IMR-90 (cell line): ENCODE data around the gene TBX3. TPM values are rescaled to one million over a fixed set of nuclear protein-coding genes. Genes with fewer than 3 reads are reported as not detected.

Experiments
- ATAC-seq: fragments of 200-7000 bp; cut with Tn5 transposase; 2 replicates; pipeline ENCODE4 v1.9.1; 2020; ENCODE audit warnings: low read depth, mild to moderate bottlenecking, moderate library complexity
- BruUV-seq: library from RNA; stranded (reverse); fragments of 400-500 nt; replicated peaks from 2 replicates; lab custom pipeline; 2021; lab: Mats Ljungman, UMichigan
- CTCF ChIA-PET: fragments of 300-600 bp; formaldehyde crosslinking; extraction: SDS; loops from one replicate; lab custom pipeline; 2021; ENCODE audit warnings: antibody characterized with exemption; lab: Yijun Ruan, JAX
- POLR2A ChIA-PET: fragments of 300-600 bp; sonication (Branson Sonifier 250); formaldehyde crosslinking; loops from one replicate; lab custom pipeline; 2022; ENCODE audit warnings: antibody characterized with exemption; ENCODE audit not compliant: unreplicated experiment; lab: Charles Lee
- DNase-seq: peaks from one replicate; pipeline ENCODE4 v3.0.0; 2013
- H2AFZ ChIP-seq: replicated peaks from 2 replicates; pipeline ENCODE3; 2013; ENCODE audit warnings: low read length, mild to moderate bottlenecking; ENCODE audit not compliant: poor library complexity
- H2AK5ac ChIP-seq: 2 replicates; pipeline ENCODE4 v1.6.1; 2013; ENCODE audit warnings: low read depth, low read length, inconsistent platforms
- H2AK9ac ChIP-seq: replicated peaks from 2 replicates; pipeline ENCODE3; 2013; ENCODE audit warnings: mild to moderate bottlenecking, low read depth, low read length, moderate library complexity; ENCODE audit not compliant: poor library complexity
- H2BK120ac ChIP-seq: 2 replicates; pipeline ENCODE4 v1.6.1; 2013; ENCODE audit warnings: low read depth, low read length, inconsistent platforms
- H2BK15ac ChIP-seq: 3 replicates; pipeline ENCODE4 v1.6.1; 2013; ENCODE audit warnings: low read depth, low read length, inconsistent platforms
- H2BK20ac ChIP-seq: 2 replicates; pipeline ENCODE4 v1.6.1; 2013; ENCODE audit warnings: low read depth, mild to moderate bottlenecking, inconsistent platforms, low read length, moderate library complexity
- H2BK5ac ChIP-seq: 2 replicates; pipeline ENCODE4 v1.6.1; 2013; ENCODE audit warnings: mild to moderate bottlenecking, low read depth, low read length, inconsistent platforms; ENCODE audit not compliant: poor library complexity, severe bottlenecking
- H3K14ac ChIP-seq: replicated peaks from 2 replicates; pipeline ENCODE4 v1.6.1; 2013; ENCODE audit warnings: low read depth, low read length, inconsistent platforms
- H3K18ac ChIP-seq: 2 replicates; pipeline ENCODE4 v1.6.1; 2013; ENCODE audit warnings: low read depth, low read length, control low read depth
- H3K23ac ChIP-seq: 2 replicates; pipeline ENCODE4 v1.6.1; 2013; ENCODE audit warnings: low read depth, low read length, inconsistent platforms
- H3K27ac ChIP-seq: 2 replicates; pipeline ENCODE4 v1.5.1; 2013; ENCODE audit warnings: mild to moderate bottlenecking, control low read depth, low read length; ENCODE audit not compliant: insufficient read depth
- H3K27me3 ChIP-seq: 2 replicates; pipeline ENCODE4 v1.6.1; 2013; ENCODE audit warnings: low read length; ENCODE audit not compliant: control insufficient read depth, insufficient read depth
- H3K36me3 ChIP-seq: 2 replicates; pipeline ENCODE4 v1.6.1; 2013; ENCODE audit warnings: low read length, mixed read lengths; ENCODE audit not compliant: control insufficient read depth, insufficient read depth
- H3K4ac ChIP-seq: 2 replicates; pipeline ENCODE4 v1.6.1; 2013; ENCODE audit warnings: low read depth, low read length, inconsistent platforms
- H3K4me1 ChIP-seq: 2 replicates; pipeline ENCODE4 v1.6.1; 2013; ENCODE audit warnings: low read length, mixed read lengths; ENCODE audit not compliant: control insufficient read depth, insufficient read depth
- H3K4me2 ChIP-seq: 2 replicates; pipeline ENCODE4 v1.6.1; 2013; ENCODE audit warnings: low read depth, mild to moderate bottlenecking, control low read depth, low read length, moderate library complexity
- H3K4me3 ChIP-seq: 2 replicates; pipeline ENCODE4 v1.5.1; 2013; ENCODE audit warnings: low read depth, mild to moderate bottlenecking, control low read depth, low read length, moderate library complexity; ENCODE audit not compliant: insufficient read depth
- H3K56ac ChIP-seq: 2 replicates; pipeline ENCODE4 v1.6.1; 2013; ENCODE audit warnings: low read length, inconsistent platforms; ENCODE audit not compliant: insufficient read depth; ENCODE audit errors: extremely low read depth
- H3K79me1 ChIP-seq, 2 experiments: 2 replicates each; pipeline ENCODE4 v1.6.1; 2013; ENCODE audit warnings: low read length in 2 of 2, inconsistent platforms in 1 of 2, low read depth in 1 of 2
- H3K9ac ChIP-seq: 2 replicates; pipeline ENCODE4 v1.6.1; 2013; ENCODE audit warnings: low read depth, low read length, control low read depth
- H3K9me1 ChIP-seq: 2 replicates; pipeline ENCODE4 v1.6.1; 2013; ENCODE audit warnings: low read length, inconsistent platforms; ENCODE audit not compliant: insufficient read depth
- H3K9me3 ChIP-seq: 2 replicates; pipeline ENCODE4 v1.6.1; 2013; ENCODE audit warnings: low read length; ENCODE audit not compliant: control insufficient read depth, insufficient read depth
- H4K20me1 ChIP-seq: 2 replicates; pipeline ENCODE4 v1.6.1; 2013; ENCODE audit warnings: low read length, inconsistent platforms; ENCODE audit not compliant: insufficient read depth
- H4K5ac ChIP-seq: 2 replicates; pipeline ENCODE4 v1.6.1; 2013; ENCODE audit warnings: mild to moderate bottlenecking, low read depth, low read length, control low read depth
- H4K8ac ChIP-seq, 2 experiments: 2 replicates each; pipeline ENCODE4 v1.6.1; 2013; ENCODE audit warnings: low read depth in 2 of 2, low read length in 2 of 2, control low read depth in 1 of 2, inconsistent platforms in 1 of 2
- H4K91ac ChIP-seq: 2 replicates; pipeline ENCODE4 v1.6.1; 2013; ENCODE audit warnings: low read depth, low read length, inconsistent platforms; ENCODE audit not compliant: insufficient read depth
- BHLHE40 ChIP-seq: fragments of 150-350 bp; IDR thresholded peaks from 2 replicates; pipeline ENCODE4 v1.6.1; 2016; ENCODE audit warnings: mild to moderate bottlenecking, low read depth, low read length
- CEBPB ChIP-seq: IDR thresholded peaks from 2 replicates; pipeline ENCODE4 v1.6.1; 2012; ENCODE audit warnings: low read depth, low read length, improper control_type of control experiment
- CHD1 ChIP-seq: IDR thresholded peaks from 2 replicates; pipeline ENCODE4 v1.6.1; 2012; ENCODE audit warnings: low read depth, low read length, improper control_type of control experiment
- ELK1 ChIP-seq: fragments of 150-350 bp; IDR thresholded peaks from 2 replicates; pipeline ENCODE4 v1.6.1; 2016; ENCODE audit warnings: low read depth, mild to moderate bottlenecking, low read length, moderate library complexity, borderline replicate concordance
- FOS ChIP-seq: fragments of 150-350 bp; IDR thresholded peaks from 2 replicates; pipeline ENCODE4 v1.6.1; 2016; ENCODE audit warnings: low read depth, low read length
- MAFK ChIP-seq: IDR thresholded peaks from 2 replicates; pipeline ENCODE4 v1.6.1; 2012; ENCODE audit warnings: low read depth, low read length, improper control_type of control experiment
- MAZ ChIP-seq: IDR thresholded peaks from 2 replicates; pipeline ENCODE4 v1.6.1; 2012; ENCODE audit warnings: low read depth, mild to moderate bottlenecking, low read length, improper control_type of control experiment, moderate library complexity, borderline replicate concordance
- MXI1 ChIP-seq: IDR thresholded peaks from 2 replicates; pipeline ENCODE4 v1.6.1; 2012; ENCODE audit warnings: low read depth, mild to moderate bottlenecking, low read length, moderate library complexity, borderline replicate concordance
- NFE2L2 ChIP-seq: fragments of 150-350 bp; IDR thresholded peaks from 2 replicates; pipeline ENCODE4 v1.6.1; 2016; ENCODE audit warnings: low read depth, mild to moderate bottlenecking, low read length
- POLR2A ChIP-seq: IDR thresholded peaks from 2 replicates; pipeline ENCODE4 v1.6.1; 2012; ENCODE audit warnings: mild to moderate bottlenecking, low read depth, low read length
- RCOR1 ChIP-seq: IDR thresholded peaks from 2 replicates; pipeline ENCODE4 v1.6.1; 2012; ENCODE audit warnings: mild to moderate bottlenecking, low read length, improper control_type of control experiment; ENCODE audit not compliant: insufficient replicate concordance
- RFX5 ChIP-seq: IDR thresholded peaks from 2 replicates; pipeline ENCODE4 v1.8.0; 2012; ENCODE audit warnings: low read depth, mild to moderate bottlenecking, low read length, moderate library complexity
- SMC3 ChIP-seq: fragments of 150-350 bp; IDR thresholded peaks from 2 replicates; pipeline ENCODE4 v1.6.1; 2016; ENCODE audit warnings: low read depth, mild to moderate bottlenecking, antibody characterized with exemption, low read length, moderate library complexity
- USF2 ChIP-seq: fragments of 150-350 bp; IDR thresholded peaks from 2 replicates; pipeline ENCODE4 v1.6.1; 2017; ENCODE audit warnings: mild to moderate bottlenecking, antibody characterized with exemption, low read length, low read depth
- WGBS, 2 experiments: methylation state at CpG; one replicate each; pipeline versions ENCODE4 v1.1.5 to v1.1.7; 2013; ENCODE audit warnings: missing lambda C conversion rate in 2 of 2; ENCODE audit not compliant: insufficient read length in 1 of 2; ENCODE audit errors: extremely low coverage in 2 of 2; 5-methylcytosine and 5-hydroxymethylcytosine counted together
- dilution Hi-C: fragments of 300-500 bp; cut with HindIII; formaldehyde crosslinking; loops from one replicate; pipeline ENCODE4 v1.14.3; 2018; ENCODE audit warnings: low sequenced_read_pairs; ENCODE audit not compliant: unreplicated experiment
- in situ Hi-C: fragments of 300-500 bp; cut with MboI; formaldehyde crosslinking; loops from 3 replicates; pipeline ENCODE4 v1.14.3; 2019; ENCODE audit warnings: low sequenced_read_pairs, inconsistent platforms, mixed read lengths
- intact Hi-C: fragments of 100-400 bp; cut with micrococcal nuclease; formaldehyde crosslinking; loops from 2 replicates; pipeline ENCODE4 v1.10.0; 2022
- polyA plus RNA-seq, 3 experiments: library from polyadenylated mRNA; depleted of rRNA; stranded (reverse); fragments of >200 nt; gene quantifications; 2 replicates each; pipeline ENCODE4 v1.2.3, GENCODE V29; 2012; ENCODE audit warnings: low replicate concordance in 1 of 3
- total RNA-seq: library from RNA; depleted of rRNA; stranded (reverse); fragments of >200 nt; gene quantifications from 2 replicates; pipeline ENCODE4 v1.2.3, GENCODE V29; 2012

Gene TBX3
- total and polyA plus RNA-seq, 2 of the 4 experiments (the other 2 are of a cell fraction) = 15.8 to 44.9 TPM

GRCh38 chr12:114673901-114674250 lies 10.1 kb downstream of the TBX3 start:
- Histone ChIP-seq H3K36me3 (peaks cover 53% of the 10 kb centered on the region), H4K20me1 (peaks cover 11% of the 10 kb centered on the region), H3K4me3 (peak overlapping the region; percentile 17), H3K9me3 (no peaks in the 10 kb centered on the region), H3K18ac (peak overlapping the region; percentile 80), H4K5ac (peak overlapping the region; percentile 73), H3K9ac (peak overlapping the region; percentile 60), H2AK9ac (no peak overlapping the region), H2BK15ac (no peak overlapping the region; the same call in 2 of the 3 replicates), H3K14ac (peak overlapping the region; percentile 83), H2BK120ac (peak overlapping the region; percentile 71), H3K4me1 (peaks cover 16% of the 10 kb centered on the region), H3K79me1 (peaks cover 0 to 11% of the 10 kb centered on the region in 2 experiments; a peak in 1 of 4 replicates), H3K9me1 (no peaks in the 10 kb centered on the region), H2BK20ac (peak overlapping the region; percentile 9; the same call in 1 of the 2 replicates), H2AFZ (no peak overlapping the region), H3K23ac (peak overlapping the region; percentile 95), H2BK5ac (peak overlapping the region; percentile 89), H4K91ac (peak overlapping the region; percentile 58), H3K27ac (peak overlapping the region; percentile 92), H4K8ac (peak overlapping the region; percentile 46 to 75), H3K4me2 (peak overlapping the region; percentile 56), H3K4ac (peak overlapping the region; percentile 78), H2AK5ac (peak overlapping the region; percentile 71; the same call in 1 of the 2 replicates), H3K56ac (peak overlapping the region; percentile 66), H3K27me3 (no peaks in the 10 kb centered on the region)
- no TSS peak for BruUV-seq
- in situ Hi-C loops = no loop called here
- dilution Hi-C loops = no loop called here
- 29% methylated on average over 9 of the region's 12 CpGs; no CpG with 5 or more reads in 1 of the 2 experiments for WGBS, 2 experiments
- ChIA-PET POLR2A (interaction anchor here (2.0 kb wide), 1 partner anchor 11 kb away, joined by 16 read pairs; the partner anchor contains the start of gene TBX3), CTCF (interaction anchor here (1.2 to 1.4 kb wide), 3 partner anchors 10 to 1079 kb away, joined by 3 to 5 read pairs (median 3); partner anchors contain the start of gene TBX3)
- DNase-seq (no peak), ATAC-seq (no peak)
- intact Hi-C loops = loop anchor here (1.0 to 5.0 kb wide), 2 partner anchors 7 to 272 kb away; no protein-coding TSS in a partner anchor
- no peak for TF ChIP-seq MAZ
- TF ChIP-seq MAFK = no peak
- TF ChIP-seq SMC3 = no peak
- TF ChIP-seq MXI1 = no peak
- TF ChIP-seq BHLHE40 = no peak
- TF ChIP-seq FOS = no peak
- no peak for TF ChIP-seq RFX5
- TF ChIP-seq CHD1 = no peak
- TF ChIP-seq CEBPB = no peak
- TF ChIP-seq POLR2A = no peak
- TF ChIP-seq USF2 = no peak
- no peak for TF ChIP-seq ELK1
- no peak for TF ChIP-seq NFE2L2
- TF ChIP-seq RCOR1 = no peak
